GM06990 (cell line): ENCODE results near the gene LOXL1.

ENCODE experiments used
- DNase-seq: peaks from one replicate; pipeline ENCODE4 v3.0.0-alpha.2; 2011; ENCODE audit not compliant: insufficient read length; ENCODE audit errors: extremely low read depth
- H3K27me3 ChIP-seq: replicated peaks from 2 replicates; pipeline ENCODE4 v1.6.0; 2011; ENCODE audit warnings: low read length; ENCODE audit not compliant: control insufficient read depth, insufficient read depth
- H3K36me3 ChIP-seq: 2 replicates; pipeline ENCODE4 v1.5.1; 2011; ENCODE audit warnings: low read length; ENCODE audit not compliant: control insufficient read depth, insufficient read depth
- H3K4me3 ChIP-seq: replicated peaks from 2 replicates; pipeline ENCODE4 v1.5.1; 2011; ENCODE audit warnings: low read depth, mild to moderate bottlenecking, control low read depth, low read length
- TF ChIP-seq, protein P1 (sequence below): IDR thresholded peaks from 2 replicates; pipeline ENCODE4 v1.5.1; 2011; ENCODE audit warnings: low read length, control low read depth, mild to moderate bottlenecking, inconsistent platforms; ENCODE audit not compliant: insufficient read depth, poor library complexity, severe bottlenecking

LOXL1 gene

DNA sequence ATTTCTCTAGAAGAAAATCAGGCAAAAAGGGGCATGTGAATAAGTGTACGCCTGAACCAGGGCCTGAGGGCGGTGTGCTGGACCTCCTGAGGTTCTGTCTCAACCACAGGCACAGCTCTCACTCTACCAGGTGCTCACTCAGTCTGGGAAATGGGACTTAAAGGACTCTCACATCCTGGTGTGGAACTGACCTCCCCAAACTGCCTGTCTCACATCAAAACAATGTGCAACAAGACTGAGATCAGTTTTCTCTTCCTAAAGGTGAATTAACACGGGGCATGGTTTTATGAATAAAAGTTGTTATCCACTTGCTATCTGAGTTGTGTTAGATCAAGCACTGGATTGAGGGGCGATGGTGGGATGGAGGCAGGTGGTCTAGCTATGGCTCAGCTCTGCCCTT is 61.0 kb downstream of the LOXL1 start:
- Histone ChIP-seq H3K27me3 (no peaks in the 10 kb centered on the region), H3K36me3 (peaks cover 7% of the 10 kb centered on the region), H3K4me3 (no peak overlapping the region)
- DNase-seq, result no peak
- TF ChIP-seq, protein P1, sequence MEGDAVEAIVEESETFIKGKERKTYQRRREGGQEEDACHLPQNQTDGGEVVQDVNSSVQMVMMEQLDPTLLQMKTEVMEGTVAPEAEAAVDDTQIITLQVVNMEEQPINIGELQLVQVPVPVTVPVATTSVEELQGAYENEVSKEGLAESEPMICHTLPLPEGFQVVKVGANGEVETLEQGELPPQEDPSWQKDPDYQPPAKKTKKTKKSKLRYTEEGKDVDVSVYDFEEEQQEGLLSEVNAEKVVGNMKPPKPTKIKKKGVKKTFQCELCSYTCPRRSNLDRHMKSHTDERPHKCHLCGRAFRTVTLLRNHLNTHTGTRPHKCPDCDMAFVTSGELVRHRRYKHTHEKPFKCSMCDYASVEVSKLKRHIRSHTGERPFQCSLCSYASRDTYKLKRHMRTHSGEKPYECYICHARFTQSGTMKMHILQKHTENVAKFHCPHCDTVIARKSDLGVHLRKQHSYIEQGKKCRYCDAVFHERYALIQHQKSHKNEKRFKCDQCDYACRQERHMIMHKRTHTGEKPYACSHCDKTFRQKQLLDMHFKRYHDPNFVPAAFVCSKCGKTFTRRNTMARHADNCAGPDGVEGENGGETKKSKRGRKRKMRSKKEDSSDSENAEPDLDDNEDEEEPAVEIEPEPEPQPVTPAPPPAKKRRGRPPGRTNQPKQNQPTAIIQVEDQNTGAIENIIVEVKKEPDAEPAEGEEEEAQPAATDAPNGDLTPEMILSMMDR, result no peak

DNA sequence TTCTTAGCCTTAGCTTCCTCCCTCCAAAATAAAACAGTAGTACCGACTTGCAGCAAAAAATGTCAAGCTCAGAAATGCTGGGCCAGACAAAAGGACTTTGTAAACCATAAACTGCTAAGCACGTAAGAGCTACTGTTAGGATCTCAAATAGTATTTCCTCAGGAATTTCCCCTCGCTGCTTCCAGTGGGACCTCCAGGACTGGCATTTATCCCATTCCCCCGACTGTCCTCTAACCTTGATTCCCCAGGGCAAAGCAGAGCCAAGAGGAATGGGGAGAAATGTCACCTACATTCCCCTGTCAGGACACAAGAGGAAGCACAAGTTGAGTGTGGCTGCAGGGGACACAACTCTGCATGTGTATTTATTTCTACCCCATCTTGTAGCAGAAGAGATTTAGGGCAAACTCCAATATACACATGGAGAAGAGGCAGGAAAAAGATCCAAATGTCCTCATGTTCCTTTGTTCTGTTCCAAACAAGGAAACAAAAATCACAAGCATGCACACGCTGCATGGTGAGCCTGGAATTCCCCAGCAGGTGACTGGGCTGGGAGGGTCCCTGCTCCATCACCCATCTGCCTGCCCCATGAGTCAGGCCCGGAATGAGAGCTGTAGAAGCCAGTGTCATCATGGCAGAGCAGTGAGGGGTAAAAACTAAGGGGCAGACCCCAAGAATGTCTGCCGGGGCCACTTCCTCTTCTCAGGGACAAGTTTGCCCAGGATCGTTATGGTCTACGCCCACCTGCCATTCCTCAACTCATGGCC is 61.6 kb downstream of the LOXL1 start:
- DNase-seq, result no peak
- peaks cover 7% of the 10 kb centered on the region for H3K36me3 ChIP-seq
- TF ChIP-seq, protein P1, result no peak
- no peak overlapping the region for H3K4me3 ChIP-seq
- H3K27me3 ChIP-seq, result no peaks in the 10 kb centered on the region

DNA sequence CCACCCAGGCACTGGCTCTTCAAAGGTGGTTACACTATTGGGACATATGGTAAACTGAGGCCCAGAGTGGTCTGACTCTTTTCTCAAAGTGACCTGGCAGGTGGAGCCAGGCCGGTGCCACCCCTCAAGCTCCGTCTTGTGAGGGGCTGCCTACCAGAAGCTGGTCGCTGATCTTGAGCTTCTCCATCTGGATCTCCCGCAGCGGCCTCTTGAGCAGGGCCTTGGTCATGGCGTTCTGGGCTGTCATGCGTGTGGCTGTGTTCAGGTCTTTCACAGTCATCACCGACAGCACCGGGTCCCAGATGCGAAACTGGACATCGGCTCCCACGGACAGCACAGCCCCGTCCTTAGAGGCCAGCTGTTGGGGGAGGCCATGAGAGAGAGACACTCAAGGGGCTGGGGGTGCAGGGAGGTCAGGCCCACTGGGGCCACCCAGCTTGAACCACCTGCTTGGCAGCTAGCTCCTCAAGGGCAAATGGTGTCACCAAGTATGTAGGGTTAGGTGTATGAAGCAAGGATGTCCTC is 62.2 kb downstream of the LOXL1 start:
- no peak overlapping the region for H3K4me3 ChIP-seq
- H3K36me3 ChIP-seq, result peaks cover 6% of the 10 kb centered on the region
- DNase-seq, result no peak
- H3K27me3 ChIP-seq, result no peaks in the 10 kb centered on the region
- TF ChIP-seq, protein P1, result no peak

DNA sequence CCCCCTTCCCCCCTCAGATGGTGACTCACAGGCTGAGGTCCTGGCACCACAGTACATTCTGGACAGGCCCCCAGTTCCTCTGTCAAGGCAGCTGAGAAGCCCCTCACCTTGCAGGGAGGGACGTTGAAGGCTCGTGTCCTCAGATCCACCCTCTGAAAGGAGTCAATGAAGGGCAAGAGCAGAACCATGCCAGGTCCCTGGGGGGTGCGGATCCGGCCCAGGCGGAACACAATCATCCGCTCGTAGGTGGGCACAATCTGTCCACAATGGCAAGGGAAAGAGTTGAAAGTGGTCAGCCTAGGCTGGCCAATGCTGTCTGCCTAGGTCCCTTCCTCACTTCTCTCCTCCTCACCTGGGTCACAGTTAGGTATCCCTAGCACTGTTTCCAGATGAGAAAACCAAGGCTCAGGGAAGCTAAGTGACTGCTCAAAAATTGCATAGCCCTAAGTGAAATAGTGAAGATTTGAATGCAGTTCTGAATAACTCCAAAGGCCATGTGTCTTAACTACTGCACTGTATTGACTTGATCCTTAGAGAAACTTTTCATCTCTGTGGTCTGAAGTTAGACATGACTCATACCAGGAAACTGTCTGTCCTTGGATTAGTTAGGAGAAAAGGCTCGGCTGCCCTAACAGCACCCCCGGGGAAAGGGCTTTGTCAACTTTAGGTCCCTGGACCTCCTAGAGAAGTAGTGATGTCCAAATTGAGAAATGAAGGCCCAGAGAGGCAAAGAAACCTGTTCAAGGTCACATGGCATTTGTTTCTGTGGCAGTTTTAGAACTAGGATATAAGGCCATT is 62.9 kb downstream of the LOXL1 start:
- TF ChIP-seq, protein P1, result no peak
- no peak for DNase-seq
- peaks cover 5% of the 10 kb centered on the region for H3K36me3 ChIP-seq
- H3K4me3 ChIP-seq, result no peak overlapping the region
- no peaks in the 10 kb centered on the region for H3K27me3 ChIP-seq

DNA sequence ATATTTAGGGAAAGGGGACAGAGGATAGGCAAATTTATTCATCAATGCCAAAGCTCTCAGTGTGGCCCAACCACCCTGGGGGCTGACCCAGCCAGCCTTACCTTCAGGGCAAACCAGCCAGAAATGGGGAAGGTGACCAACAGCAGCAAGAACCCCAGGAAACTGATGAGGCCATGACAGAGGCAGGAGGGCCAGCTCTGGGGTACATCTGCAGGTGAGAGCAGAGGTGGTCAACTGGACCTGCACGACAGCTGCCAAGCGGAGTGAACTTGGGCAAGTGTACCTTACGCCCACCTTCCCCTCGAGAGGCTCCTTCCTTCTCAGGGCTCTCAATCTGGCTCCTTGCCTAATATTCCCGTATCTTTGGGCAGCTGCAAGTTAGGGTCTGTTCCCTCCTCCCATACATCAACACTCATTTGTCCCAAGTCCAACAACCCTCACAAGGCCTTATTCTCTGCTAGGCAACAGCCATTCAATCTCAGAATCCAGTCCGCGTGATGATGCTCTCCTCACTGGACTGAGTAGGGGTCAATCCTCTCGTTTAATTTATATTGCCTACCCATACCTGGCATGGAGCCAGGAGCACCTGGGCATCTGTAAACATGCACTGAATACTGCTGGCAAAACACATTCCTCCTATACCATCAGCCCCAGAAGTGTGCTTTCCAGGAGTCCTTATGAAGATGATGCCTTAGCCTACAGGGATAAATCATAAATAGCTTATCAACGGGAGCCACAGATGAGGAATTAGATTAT is 64.2 kb downstream of the LOXL1 start:
- TF ChIP-seq, protein P1, result no peak
- H3K36me3 ChIP-seq, result no peaks in the 10 kb centered on the region
- no peak for DNase-seq
- H3K27me3 ChIP-seq, result no peaks in the 10 kb centered on the region
- no peak overlapping the region for H3K4me3 ChIP-seq
